ENCODE results near the gene STRBP.

DNA sequence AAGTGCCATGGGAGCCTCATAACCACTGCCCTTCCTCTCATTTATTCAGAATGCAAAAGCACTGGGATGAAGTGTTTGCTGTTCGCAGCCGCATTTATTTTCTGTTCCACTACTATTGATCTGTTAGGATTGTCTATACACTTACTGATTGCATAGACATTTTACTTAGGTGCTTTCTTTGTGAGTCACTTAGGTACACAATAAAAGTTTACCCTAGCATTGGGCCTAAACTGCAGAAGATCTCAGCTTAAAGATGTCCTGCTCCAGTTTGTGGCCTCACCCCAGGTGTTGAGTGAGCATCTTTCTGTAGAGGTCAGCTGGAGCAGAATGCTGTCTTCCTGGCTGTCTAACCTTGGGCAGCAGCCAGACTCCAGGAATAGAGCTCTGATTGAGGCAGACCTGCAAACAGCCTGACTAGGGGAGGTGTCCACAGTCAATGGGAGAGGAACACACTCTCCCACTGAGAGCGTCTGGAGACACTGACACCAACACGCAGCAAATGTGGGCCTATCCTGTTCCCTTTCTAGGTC, 181.0 kb downstream of the STRBP start:
- TF ChIP-seq, protein P1, sequence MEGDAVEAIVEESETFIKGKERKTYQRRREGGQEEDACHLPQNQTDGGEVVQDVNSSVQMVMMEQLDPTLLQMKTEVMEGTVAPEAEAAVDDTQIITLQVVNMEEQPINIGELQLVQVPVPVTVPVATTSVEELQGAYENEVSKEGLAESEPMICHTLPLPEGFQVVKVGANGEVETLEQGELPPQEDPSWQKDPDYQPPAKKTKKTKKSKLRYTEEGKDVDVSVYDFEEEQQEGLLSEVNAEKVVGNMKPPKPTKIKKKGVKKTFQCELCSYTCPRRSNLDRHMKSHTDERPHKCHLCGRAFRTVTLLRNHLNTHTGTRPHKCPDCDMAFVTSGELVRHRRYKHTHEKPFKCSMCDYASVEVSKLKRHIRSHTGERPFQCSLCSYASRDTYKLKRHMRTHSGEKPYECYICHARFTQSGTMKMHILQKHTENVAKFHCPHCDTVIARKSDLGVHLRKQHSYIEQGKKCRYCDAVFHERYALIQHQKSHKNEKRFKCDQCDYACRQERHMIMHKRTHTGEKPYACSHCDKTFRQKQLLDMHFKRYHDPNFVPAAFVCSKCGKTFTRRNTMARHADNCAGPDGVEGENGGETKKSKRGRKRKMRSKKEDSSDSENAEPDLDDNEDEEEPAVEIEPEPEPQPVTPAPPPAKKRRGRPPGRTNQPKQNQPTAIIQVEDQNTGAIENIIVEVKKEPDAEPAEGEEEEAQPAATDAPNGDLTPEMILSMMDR (IDR thresholded peaks at IDR 0.05) = no peak
- TF ChIP-seq EP300 (IDR thresholded peaks at IDR 0.05) = no peak
- no peak for TF ChIP-seq POLR2A (IDR thresholded peaks at IDR 0.05)
